ENCODE data around the gene CWF19L2. TPM values are rescaled to one million over a fixed set of nuclear protein-coding genes. Genes with fewer than 3 reads are reported as not detected.

CWF19L2 gene
- total RNA-seq, 1 donor, result 11.2 TPM

DNA sequence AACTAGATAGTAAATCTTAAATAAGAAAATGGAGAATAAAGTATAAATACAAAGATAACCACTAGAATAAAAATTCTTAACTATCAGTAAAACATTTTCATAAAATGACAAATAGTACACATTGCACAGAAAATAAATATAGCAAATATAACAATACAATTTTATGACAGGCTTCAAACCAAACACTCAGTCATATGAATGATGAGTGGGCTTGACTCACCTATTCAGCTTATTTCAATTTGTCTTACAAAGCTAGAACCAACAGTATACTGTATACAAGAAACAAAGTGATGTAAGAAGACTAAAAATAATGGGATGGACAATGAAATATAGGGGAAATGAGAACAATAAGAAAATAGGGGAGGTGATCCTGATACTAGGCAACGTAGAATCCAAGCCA is 141.2 kb downstream of the CWF19L2 start:
- H3K4me3 ChIP-seq (ENCODE audit: low read depth, low read length), result no peak overlapping the region
- TF ChIP-seq CTCF (IDR thresholded peaks at IDR 0.05; ENCODE audit: insufficient read depth, low read depth, low read length), result no peak
- DNase-seq (ENCODE audit: low read depth), result no peak

DNA sequence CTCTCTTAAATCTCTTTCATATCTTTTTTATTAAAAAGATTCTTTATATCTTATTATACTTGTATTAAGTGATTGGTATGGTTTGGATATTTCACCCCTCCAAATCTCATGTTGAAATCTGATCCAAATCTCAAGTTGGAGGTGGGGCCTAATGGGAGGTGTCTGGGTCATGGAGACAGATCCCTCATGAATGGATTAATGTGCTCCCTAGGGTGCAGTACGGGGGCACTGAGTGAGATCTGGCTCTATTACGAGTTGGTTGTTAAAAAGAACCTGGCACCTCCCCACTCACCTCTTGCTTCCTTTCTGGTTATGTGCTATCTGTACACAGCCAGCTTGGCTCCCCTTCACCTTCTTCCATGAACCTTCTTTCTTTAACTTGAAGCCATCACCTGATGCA is 149.6 kb downstream of the CWF19L2 start:
- no peak for TF ChIP-seq CTCF (IDR thresholded peaks at IDR 0.05; ENCODE audit: insufficient read depth, low read depth, low read length)
- DNase-seq (ENCODE audit: low read depth), result no peak

DNA sequence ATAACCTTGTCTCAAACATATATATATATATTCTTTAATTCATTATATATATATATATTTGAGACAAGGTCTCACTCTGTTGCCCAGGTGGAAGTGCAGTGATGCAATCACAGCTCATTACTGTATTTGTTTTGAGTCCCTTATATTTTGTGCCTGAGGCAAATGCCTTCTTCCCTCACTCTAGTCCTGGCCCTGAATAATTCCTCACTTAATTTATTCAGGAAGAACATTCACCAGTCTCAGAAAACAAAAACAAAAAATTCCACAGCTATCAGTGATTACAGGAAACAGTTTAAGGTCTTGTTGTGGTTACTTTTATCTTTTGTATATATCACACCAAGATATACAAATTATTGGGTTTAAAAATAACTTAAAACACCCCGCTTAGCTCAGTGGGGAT is 155.7 kb downstream of the CWF19L2 start:
- DNase-seq (ENCODE audit: low read depth), result peak; percentile 35
- no peak overlapping the region for H3K4me3 ChIP-seq (ENCODE audit: low read depth, low read length)
- no peak for TF ChIP-seq CTCF (IDR thresholded peaks at IDR 0.05; ENCODE audit: insufficient read depth, low read depth, low read length)

More for the DNA sequence above, 149.6 kb downstream of the CWF19L2 start:
- H3K4me3 ChIP-seq (ENCODE audit: low read depth, low read length), result no peak overlapping the region

DNA sequence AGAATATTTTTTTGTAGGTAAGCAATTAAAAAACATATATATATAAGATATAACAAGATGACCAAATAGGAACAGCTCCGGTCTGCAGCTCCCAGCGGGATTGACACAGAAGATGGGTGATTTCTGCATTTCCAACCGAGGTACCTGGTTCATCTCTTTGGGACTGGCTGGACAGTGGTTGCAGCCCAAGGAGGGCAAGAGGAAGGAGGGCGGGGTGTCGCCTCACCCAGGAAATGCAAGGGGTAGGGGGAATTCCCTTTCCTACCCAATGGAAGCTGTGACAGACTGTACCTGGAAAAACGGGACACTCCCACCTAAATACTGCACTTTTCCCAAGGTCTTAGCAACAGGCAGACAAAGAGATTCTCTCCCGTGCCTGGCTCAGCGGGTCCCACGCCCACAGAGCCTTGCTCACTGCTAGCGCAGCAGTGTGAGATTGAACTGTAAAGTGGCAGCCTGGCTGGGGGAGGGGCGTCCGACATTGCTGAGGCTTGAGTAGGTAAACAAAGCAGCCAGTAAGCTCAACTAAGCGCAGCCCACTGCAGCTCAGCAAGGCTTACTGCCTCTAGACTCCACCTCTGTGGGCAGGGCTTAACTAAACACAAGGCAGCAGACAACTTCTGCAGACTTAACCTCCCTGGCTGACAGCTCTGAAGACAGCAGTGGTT is 163.8 kb downstream of the CWF19L2 start:
- no peak for TF ChIP-seq CTCF (IDR thresholded peaks at IDR 0.05; ENCODE audit: insufficient read depth, low read depth, low read length)
- no peak overlapping the region for H3K4me3 ChIP-seq (ENCODE audit: low read depth, low read length)
- peak; percentile 6 for DNase-seq (ENCODE audit: low read depth)

DNA sequence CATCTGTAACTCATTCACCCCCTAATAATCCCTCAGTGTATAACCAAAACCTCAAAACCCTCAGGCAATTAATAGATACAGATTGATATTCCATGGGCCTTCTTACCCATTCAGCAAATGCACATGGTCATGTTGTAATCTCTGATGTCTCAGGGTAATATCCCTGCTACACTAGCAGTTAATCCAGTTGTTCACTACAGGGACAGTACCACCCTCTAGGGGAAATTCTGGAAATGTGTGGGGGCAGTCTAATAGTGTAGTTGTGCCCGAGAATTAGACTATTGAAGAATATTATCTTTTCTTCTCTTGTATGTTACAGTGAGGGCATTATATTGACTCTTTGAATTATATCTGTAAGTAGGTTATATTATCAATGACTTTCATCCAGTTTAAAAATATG is 175.4 kb downstream of the CWF19L2 start:
- DNase-seq (ENCODE audit: low read depth), result no peak
- H3K4me3 ChIP-seq (ENCODE audit: low read depth, low read length), result no peak overlapping the region
- TF ChIP-seq CTCF (IDR thresholded peaks at IDR 0.05; ENCODE audit: insufficient read depth, low read depth, low read length), result no peak

Other genes with a start within 250 kb of the CWF19L2 start
- gene ALKBH8, start 107.9 kb upstream of the CWF19L2 start, total RNA-seq, result 6.1 and 6.5 TPM in 2 replicates
- gene ELMOD1, start 133.3 kb upstream of the CWF19L2 start, total RNA-seq, result 0.43 and 0.64 TPM in 2 replicates